Measurements from ENCODE around the gene RAMP3. TPM values are rescaled to one million over a fixed set of nuclear protein-coding genes. Genes with fewer than 3 reads are reported as not detected.

The RAMP3 gene
- total RNA-seq, 1 experiment from 2014 or later = not detected

DNA sequence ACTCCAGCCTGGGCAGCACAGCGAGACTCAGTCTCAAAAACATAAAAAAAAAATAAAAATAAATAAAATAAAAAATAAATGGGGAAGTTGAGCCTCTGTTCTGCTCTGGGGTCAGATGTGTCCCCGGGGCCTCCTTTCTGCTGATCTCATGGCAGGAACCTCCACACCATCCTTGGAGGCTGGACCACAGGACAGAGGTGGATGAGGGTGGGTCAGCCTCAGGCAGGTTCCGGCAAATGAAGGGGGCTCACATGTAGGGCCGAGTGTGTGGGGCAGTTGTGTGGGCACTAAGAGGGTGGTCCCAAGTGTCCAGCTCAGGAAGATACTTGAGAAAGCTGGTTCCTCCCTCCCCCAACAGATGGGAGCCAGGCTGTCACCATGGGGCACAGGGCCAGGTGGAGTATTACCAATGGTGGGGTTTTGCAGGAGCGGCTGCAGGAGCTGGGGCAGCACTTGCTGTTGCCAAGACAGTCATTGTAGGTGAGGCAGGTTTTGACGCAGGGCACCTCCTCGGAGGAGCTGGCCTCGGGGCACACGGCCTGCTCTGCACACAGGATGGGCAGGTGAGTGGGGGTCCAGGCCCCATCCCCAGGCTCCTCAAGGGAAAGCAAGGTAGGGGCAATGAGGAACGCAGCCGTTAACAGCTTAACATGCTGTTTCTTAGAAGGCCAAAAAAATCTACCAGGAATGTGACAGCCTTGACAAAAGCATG, 32.2 kb upstream of the RAMP3 start:
- no peak overlapping the region for H3K27ac ChIP-seq (ENCODE audit: low read length)
- H3K9me2 ChIP-seq (replicated peaks; ENCODE audit: low read length) = no peaks in the 10 kb centered on the region
- no peaks in the 10 kb centered on the region for H3K27me3 ChIP-seq (ENCODE audit: low read length)
- no peak overlapping the region for H3K9ac ChIP-seq (ENCODE audit: low read length)
- ATAC-seq (no peak), DNase-seq (no peak)
- H3K9me3 ChIP-seq (ENCODE audit: low read length) = no peaks in the 10 kb centered on the region
- H3K4me3 ChIP-seq (ENCODE audit: low read length) = no peak overlapping the region
- ChIA-PET CTCF (no interaction called here), POLR2A (ENCODE audit: unreplicated experiment) (no interaction called here)
- TF ChIP-seq CTCF (conservative IDR thresholded peaks at IDR 0.05; ENCODE audit: low read depth, low read length) = no peak
- H3K79me2 ChIP-seq (ENCODE audit: low read length) = no peaks in the 10 kb centered on the region
- H3K4me1 ChIP-seq (ENCODE audit: insufficient read depth, low read length) = no peaks in the 10 kb centered on the region
- no peak overlapping the region for H3K4me2 ChIP-seq (ENCODE audit: low read length)
- BruUV-seq (replicated peaks) = no TSS peak
- intact Hi-C loops (cut with micrococcal nuclease) = no loop called here
- no peaks in the 10 kb centered on the region for H3F3A ChIP-seq (ENCODE audit: low read length, unreplicated experiment)
- no peaks in the 10 kb centered on the region for H4K20me1 ChIP-seq (ENCODE audit: low read length)
- H3K36me3 ChIP-seq (ENCODE audit: low read depth, low read length) = no peaks in the 10 kb centered on the region
- no peak overlapping the region for H2AFZ ChIP-seq (ENCODE audit: low read length)

DNA sequence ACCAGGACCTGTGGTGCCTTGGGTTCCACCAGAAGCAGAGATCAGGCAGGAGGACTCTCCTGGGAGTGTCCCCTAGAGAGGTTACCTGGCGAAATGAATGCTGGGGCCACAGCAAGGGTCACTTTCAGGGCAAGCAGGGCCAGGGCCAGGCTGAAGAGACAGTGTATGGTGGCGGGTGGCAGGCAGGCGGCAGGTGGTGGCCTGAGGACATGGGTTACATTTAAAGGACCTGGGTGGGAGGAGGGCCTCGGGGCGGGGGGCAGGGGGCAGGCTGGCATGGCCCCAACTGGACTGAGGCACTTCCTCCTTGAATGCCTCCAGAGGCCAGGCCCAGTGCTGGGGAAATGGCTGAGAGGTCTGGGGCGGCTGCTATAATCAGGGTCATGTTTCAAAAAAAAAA, 31.4 kb upstream of the RAMP3 start:
- no peaks in the 10 kb centered on the region for H3K79me2 ChIP-seq (ENCODE audit: low read length)
- H3K4me3 ChIP-seq (ENCODE audit: low read length) = no peak overlapping the region
- no peak overlapping the region for H3K4me2 ChIP-seq (ENCODE audit: low read length)
- ATAC-seq (no peak), DNase-seq (no peak)
- H3K4me1 ChIP-seq (ENCODE audit: insufficient read depth, low read length) = no peaks in the 10 kb centered on the region
- H3K36me3 ChIP-seq (ENCODE audit: low read depth, low read length) = no peaks in the 10 kb centered on the region
- no peaks in the 10 kb centered on the region for H3K27me3 ChIP-seq (ENCODE audit: low read length)
- POLR2A ChIA-PET (ENCODE audit: unreplicated experiment) = no interaction called here
- BruUV-seq (replicated peaks) = no TSS peak
- H4K20me1 ChIP-seq (ENCODE audit: low read length) = no peaks in the 10 kb centered on the region
- H3K9me3 ChIP-seq (ENCODE audit: low read length) = no peaks in the 10 kb centered on the region
- TF ChIP-seq EZH2phosphoT487 (IDR thresholded peaks at IDR 0.05; ENCODE audit: borderline replicate concordance, low read length) (no peak), CTCF (conservative IDR thresholded peaks at IDR 0.05; ENCODE audit: low read depth, low read length) (no peak), EZH2 (IDR thresholded peaks at IDR 0.05; ENCODE audit: low read length, unreplicated experiment) (no peak)
- no peaks in the 10 kb centered on the region for H3K9me2 ChIP-seq (replicated peaks; ENCODE audit: low read length)
- H2AFZ ChIP-seq (ENCODE audit: low read length) = no peak overlapping the region
- intact Hi-C loops (cut with micrococcal nuclease) = no loop called here
- no peaks in the 10 kb centered on the region for H3F3A ChIP-seq (ENCODE audit: low read length, unreplicated experiment)
- H3K27ac ChIP-seq (ENCODE audit: low read length) = no peak overlapping the region
- CTCF ChIA-PET = no interaction called here
- no peak overlapping the region for H3K9ac ChIP-seq (ENCODE audit: low read length)

GRCh38 chr7:45126920-45127319, 30.7 kb upstream of the RAMP3 start:
- Histone ChIP-seq H3K9ac (ENCODE audit: low read length) (no peak overlapping the region), H3K4me2 (ENCODE audit: low read length) (no peak overlapping the region), H3K9me3 (ENCODE audit: low read length) (no peaks in the 10 kb centered on the region), H3K27me3 (ENCODE audit: low read length) (no peaks in the 10 kb centered on the region), H3K79me2 (ENCODE audit: low read length) (no peaks in the 10 kb centered on the region), H3K9me2 (replicated peaks; ENCODE audit: low read length) (no peaks in the 10 kb centered on the region), H4K20me1 (ENCODE audit: low read length) (no peaks in the 10 kb centered on the region), H3K4me3 (ENCODE audit: low read length) (no peak overlapping the region), H3K4me1 (ENCODE audit: insufficient read depth, low read length) (no peaks in the 10 kb centered on the region), H3K27ac (ENCODE audit: low read length) (no peak overlapping the region), H3F3A (ENCODE audit: low read length, unreplicated experiment) (no peaks in the 10 kb centered on the region), H3K36me3 (ENCODE audit: low read depth, low read length) (no peaks in the 10 kb centered on the region), H2AFZ (ENCODE audit: low read length) (no peak overlapping the region)
- ChIA-PET CTCF (no interaction called here), POLR2A (ENCODE audit: unreplicated experiment) (no interaction called here)
- no peak for DNase-seq
- intact Hi-C loops (cut with micrococcal nuclease) = no loop called here
- no TSS peak for BruUV-seq (replicated peaks)
- no peak for ATAC-seq
- TF ChIP-seq EZH2phosphoT487 (IDR thresholded peaks at IDR 0.05; ENCODE audit: borderline replicate concordance, low read length) (no peak), EZH2 (IDR thresholded peaks at IDR 0.05; ENCODE audit: low read length, unreplicated experiment) (no peak), CTCF (conservative IDR thresholded peaks at IDR 0.05; ENCODE audit: low read depth, low read length) (no peak)
